Thoracic aorta endothelial cell (primary cell): Measurements from ENCODE around the gene EPS8L1. TPM values are rescaled to one million over a fixed set of nuclear protein-coding genes. Genes with fewer than 3 reads are reported as not detected.

Experiments
- small RNA-seq: library from RNA; depleted of rRNA; stranded (forward); fragments of <200 nt; gene quantifications from one replicate; pipeline ENCODE3, GENCODE V24; 2012
- total RNA-seq: library from RNA; depleted of rRNA; stranded (reverse); fragments of >200 nt; gene quantifications from 2 replicates; pipeline ENCODE4 v1.2.3, GENCODE V29; 2012

Gene EPS8L1
- total RNA-seq = 6.3 and 10.5 TPM in 2 replicates

GRCh38 chr19:55075371-55075998 lies at the start of gene EPS8L1:
TSS of gene EPS8L1 (plus strand) at chr19:55075869. CDS start at chr19:55076445, 576 bp downstream.

GRCh38 chr19:55062735-55063491 lies 12.8 kb upstream of the EPS8L1 start, which contains the start of gene RDH13:
TSS of gene RDH13 (minus strand) at chr19:55063148. CDS start at chr19:55063032, 116 bp downstream.

GRCh38 chr19:55116859-55117662 lies 41.4 kb downstream of the EPS8L1 start, which contains the start of gene PPP1R12C:
TSS of gene PPP1R12C (minus strand) at chr19:55117637. CDS start at chr19:55117543, 94 bp downstream.

Small RNAs within 50 kb of the gene (small RNA-seq; reads per million reads assigned to genes)
- not detected for gene MIR7975

Other genes starting within 250 kb of the EPS8L1 start
- not detected in 2 replicates for gene KIR2DS4, start 243.2 kb upstream of the EPS8L1 start, total RNA-seq
- gene KIR3DL2, start 225.4 kb upstream of the EPS8L1 start, total RNA-seq = not detected in 2 replicates
- gene FCAR, start 201.6 kb upstream of the EPS8L1 start, total RNA-seq = not detected in 2 replicates
- gene NCR1, start 169.7 kb upstream of the EPS8L1 start, total RNA-seq = not detected in 2 replicates
- gene NLRP7, start 128.3 kb upstream of the EPS8L1 start, total RNA-seq = under 0.01 TPM in 1 of 2 replicates, not detected in the other
- 0.66 and 0.93 TPM in 2 replicates for gene NLRP2, start 109.5 kb upstream of the EPS8L1 start, total RNA-seq
- gene GP6, start 37.6 kb upstream of the EPS8L1 start, total RNA-seq = not detected in 2 replicates
- gene RDH13, start 12.7 kb upstream of the EPS8L1 start, total RNA-seq = 8.1 and 11.7 TPM in 2 replicates
- gene PPP1R12C, start 41.8 kb downstream of the EPS8L1 start, total RNA-seq = 56.1 and 64.4 TPM in 2 replicates
- gene TNNT1, start 73.3 kb downstream of the EPS8L1 start, total RNA-seq = 1.0 and 2.9 TPM in 2 replicates
- not detected in 2 replicates for gene TNNI3, start 81.9 kb downstream of the EPS8L1 start, total RNA-seq
- gene DNAAF3, start 90.7 kb downstream of the EPS8L1 start, total RNA-seq = 0.27 and 0.29 TPM in 2 replicates
- gene SYT5, start 104.4 kb downstream of the EPS8L1 start, total RNA-seq = 0.07 TPM in 1 of 2 replicates, not detected in the other
- 0.22 and 0.53 TPM in 2 replicates for gene PTPRH, start 133.6 kb downstream of the EPS8L1 start, total RNA-seq
- gene TMEM86B, start 152.9 kb downstream of the EPS8L1 start, total RNA-seq = 1.4 and 1.7 TPM in 2 replicates
- gene PPP6R1, start 183.1 kb downstream of the EPS8L1 start, total RNA-seq = 43.8 and 52.8 TPM in 2 replicates
- gene HSPBP1, start 204.2 kb downstream of the EPS8L1 start, total RNA-seq = 28.6 and 31.8 TPM in 2 replicates
- 1.6 TPM in 1 of 2 replicates, not detected in the other for gene BRSK1, start 208.1 kb downstream of the EPS8L1 start, total RNA-seq
- gene TMEM150B, start 249.5 kb downstream of the EPS8L1 start, total RNA-seq = not detected in 2 replicates